Jurkat, Clone E6-1 (cell line): ENCODE data around the gene MFAP3.

Experiments used
- DNase-seq: peaks from one replicate; pipeline ENCODE4 v3.0.0-alpha.2; 2011; ENCODE audit warnings: low read depth, low spot score
- H3K4me3 ChIP-seq: 2 replicates; pipeline ENCODE4 v1.5.1; 2011; ENCODE audit warnings: mild to moderate bottlenecking, low read length, control low read depth, moderate library complexity

The MFAP3 gene

GRCh38 chr5:154086146-154086545 is 47.4 kb downstream of the MFAP3 start:
- H3K4me3 ChIP-seq = no peak overlapping the region
- DNase-seq = no peak

DNA sequence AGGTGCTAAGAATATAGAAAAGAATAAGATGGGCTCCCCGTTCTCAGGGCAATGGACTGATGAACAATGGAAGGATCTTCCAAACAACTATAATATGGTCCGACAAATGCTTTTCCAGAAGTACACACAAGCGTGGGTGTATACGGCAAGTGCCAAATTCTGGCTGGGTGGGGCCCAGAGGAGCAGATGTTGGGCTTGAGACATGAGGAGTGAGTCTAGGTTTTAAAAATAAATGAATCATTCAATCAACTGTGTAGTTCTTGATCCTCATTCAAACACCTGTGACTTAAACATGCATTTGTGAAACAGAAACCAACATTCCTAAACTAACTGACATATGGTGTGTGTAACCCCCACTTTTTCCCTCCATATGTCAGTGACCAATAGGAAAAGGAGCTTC is 47.9 kb downstream of the MFAP3 start:
- DNase-seq = no peak
- no peak overlapping the region for H3K4me3 ChIP-seq

GRCh38 chr5:154087260-154087659 is 48.5 kb downstream of the MFAP3 start:
- DNase-seq = peak; percentile 25
- H3K4me3 ChIP-seq = no peak overlapping the region

DNA sequence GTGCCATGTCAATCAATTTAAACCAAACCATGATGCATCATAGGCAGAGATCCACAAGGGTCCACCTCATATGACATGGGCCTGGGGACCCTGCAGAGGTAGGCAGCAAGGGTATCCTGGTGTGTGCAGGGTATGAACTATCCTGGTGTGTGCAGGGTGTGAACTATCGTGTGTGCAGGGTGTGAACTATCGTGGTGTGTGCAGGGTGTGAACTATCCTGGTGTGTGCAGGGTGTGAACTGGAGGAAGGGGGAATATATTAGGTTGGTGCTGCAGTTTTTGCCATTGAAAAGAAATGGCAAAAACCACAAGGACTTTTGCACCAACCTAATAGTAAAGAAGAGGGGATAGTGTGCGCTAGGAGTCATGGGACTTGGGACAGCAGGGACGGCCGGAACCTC is 50.0 kb downstream of the MFAP3 start:
- no peak overlapping the region for H3K4me3 ChIP-seq
- no peak for DNase-seq

DNA sequence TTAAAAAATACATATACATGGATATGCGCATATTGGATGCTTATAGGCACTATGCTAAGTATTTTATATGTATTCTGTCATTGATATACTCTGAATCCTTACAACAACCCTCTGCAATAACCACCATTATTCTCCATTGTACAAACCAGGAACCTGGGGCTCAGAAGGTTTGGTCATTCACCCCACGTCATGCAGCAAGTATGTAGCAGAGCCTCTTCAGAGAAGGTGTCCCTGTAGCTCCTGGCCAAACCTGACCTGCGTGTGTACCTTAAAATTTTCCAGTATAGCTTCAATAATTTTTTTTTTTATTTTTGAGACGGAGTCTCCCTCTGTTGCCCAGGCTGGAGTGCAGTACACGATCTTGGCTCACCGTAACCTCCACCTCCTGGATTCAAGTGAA is 51.9 kb downstream of the MFAP3 start:
- DNase-seq = no peak
- H3K4me3 ChIP-seq = no peak overlapping the region

GRCh38 chr5:154092356-154093141 is 53.8 kb downstream of the MFAP3 start:
- no peak overlapping the region for H3K4me3 ChIP-seq
- no peak for DNase-seq

GRCh38 chr5:154093142-154093532 is 54.4 kb downstream of the MFAP3 start:
- no peak for DNase-seq
- H3K4me3 ChIP-seq = no peak overlapping the region

DNA sequence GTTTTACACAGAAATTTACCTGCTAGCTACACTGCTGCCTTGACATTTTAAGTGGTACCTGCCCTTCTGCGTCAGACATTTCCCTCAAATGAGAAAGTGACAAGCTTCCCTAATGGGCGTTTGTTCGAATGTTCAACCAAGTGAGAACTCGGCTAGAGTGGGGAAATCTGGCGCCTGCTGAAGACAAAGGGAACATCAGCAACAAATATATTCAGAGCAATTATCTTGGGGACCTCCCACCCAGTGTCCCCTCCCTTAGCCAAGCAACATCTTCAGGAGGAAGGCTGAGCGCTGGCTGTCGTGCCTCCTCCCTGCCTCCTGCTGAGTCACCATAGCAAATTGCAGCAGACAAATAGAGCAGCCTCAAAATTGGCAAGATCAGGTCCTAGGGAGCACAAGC is 57.1 kb downstream of the MFAP3 start:
- DNase-seq = no peak
- H3K4me3 ChIP-seq = no peak overlapping the region

GRCh38 chr5:154097031-154097430 is 58.3 kb downstream of the MFAP3 start:
- no peak overlapping the region for H3K4me3 ChIP-seq
- no peak for DNase-seq

- no peak for DNase-seq
- no peak overlapping the region for H3K4me3 ChIP-seq
Observed at GRCh38 chr5:154098465-154098864, 59.7 kb downstream of the MFAP3 start.

GRCh38 chr5:154101184-154101583 is 62.4 kb downstream of the MFAP3 start:
- no peak for DNase-seq
- H3K4me3 ChIP-seq = no peak overlapping the region

- H3K4me3 ChIP-seq = no peak overlapping the region
- DNase-seq = no peak
Observed at GRCh38 chr5:154103233-154103632, 64.5 kb downstream of the MFAP3 start.
